ENCODE data around the gene CEMIP.

CEMIP gene

GRCh38 chr15:80969316-80969715, 190.1 kb downstream of the CEMIP start:
- DNase-seq: no peak
- TF ChIP-seq EZH2phosphoT487 (IDR thresholded peaks at IDR 0.05; ENCODE audit: low read length) (no peak), CTCF (IDR thresholded peaks at IDR 0.05; ENCODE audit: low read length) (no peak), EZH2 (optimal IDR thresholded peaks at IDR 0.05; ENCODE audit: low read depth, low read length) (no peak)
- H3K4me1 ChIP-seq (ENCODE audit: low read length): no peaks in the 10 kb centered on the region

GRCh38 chr15:80970018-80970657, 191.0 kb downstream of the CEMIP start:
- H3F3A ChIP-seq (ENCODE audit: insufficient read depth, low read length): no peaks in the 10 kb centered on the region; the same call in 1 of the 2 replicates
- H3K4me2 ChIP-seq (ENCODE audit: low read depth, low read length): no peak overlapping the region
- H2AFZ ChIP-seq (ENCODE audit: low read length): no peak overlapping the region
- no peaks in the 10 kb centered on the region for H3K27me3 ChIP-seq (replicated peaks; ENCODE audit: insufficient read depth, low read length)
- H3K9me3 ChIP-seq (replicated peaks; ENCODE audit: insufficient read depth, low read length): no peaks in the 10 kb centered on the region
- peaks cover 3% of the 10 kb centered on the region; the same call in 1 of the 2 replicates for H4K20me1 ChIP-seq (ENCODE audit: insufficient read depth, low read length)
- no peak overlapping the region for H3K4me3 ChIP-seq (ENCODE audit: low read length)
- no peaks in the 10 kb centered on the region for H3K9me2 ChIP-seq (replicated peaks; ENCODE audit: insufficient read depth, low read length)
- peaks cover 8% of the 10 kb centered on the region; the same call in 1 of the 2 replicates for H3K79me2 ChIP-seq (ENCODE audit: low read length)
- no peak overlapping the region for H3K9ac ChIP-seq (ENCODE audit: low read length)
- no peaks in the 10 kb centered on the region for H3K4me1 ChIP-seq (ENCODE audit: low read length)
- peak; percentile 54 for DNase-seq
- H3K36me3 ChIP-seq (replicated peaks; ENCODE audit: insufficient read depth, low read length): no peaks in the 10 kb centered on the region
- H3K27ac ChIP-seq (ENCODE audit: low read length): no peak overlapping the region
- TF ChIP-seq EZH2 (optimal IDR thresholded peaks at IDR 0.05; ENCODE audit: low read depth, low read length) (no peak), EZH2phosphoT487 (IDR thresholded peaks at IDR 0.05; ENCODE audit: low read length) (no peak), CTCF (IDR thresholded peaks at IDR 0.05; ENCODE audit: low read length) (peak; percentile 83)

More at GRCh38 chr15:80969316-80969715, 190.1 kb downstream of the CEMIP start:
- no peaks in the 10 kb centered on the region; the same call in 1 of the 2 replicates for H3F3A ChIP-seq (ENCODE audit: insufficient read depth, low read length)
- no peaks in the 10 kb centered on the region for H3K9me3 ChIP-seq (replicated peaks; ENCODE audit: insufficient read depth, low read length)
- no peak overlapping the region for H2AFZ ChIP-seq (ENCODE audit: low read length)
- H3K4me2 ChIP-seq (ENCODE audit: low read depth, low read length): no peak overlapping the region
- H3K27ac ChIP-seq (ENCODE audit: low read length): no peak overlapping the region
- H4K20me1 ChIP-seq (ENCODE audit: insufficient read depth, low read length): peaks cover under 1% of the 10 kb centered on the region; the same call in 1 of the 2 replicates
- H3K9me2 ChIP-seq (replicated peaks; ENCODE audit: insufficient read depth, low read length): no peaks in the 10 kb centered on the region
- no peaks in the 10 kb centered on the region for H3K27me3 ChIP-seq (replicated peaks; ENCODE audit: insufficient read depth, low read length)
- peaks cover 6% of the 10 kb centered on the region; the same call in 1 of the 2 replicates for H3K79me2 ChIP-seq (ENCODE audit: low read length)
- H3K4me3 ChIP-seq (ENCODE audit: low read length): no peak overlapping the region
- no peaks in the 10 kb centered on the region for H3K36me3 ChIP-seq (replicated peaks; ENCODE audit: insufficient read depth, low read length)
- H3K9ac ChIP-seq (ENCODE audit: low read length): no peak overlapping the region

- H2AFZ ChIP-seq (ENCODE audit: low read length): no peak overlapping the region
- H3K4me3 ChIP-seq (ENCODE audit: low read length): no peak overlapping the region
- no peaks in the 10 kb centered on the region for H3K27me3 ChIP-seq (replicated peaks; ENCODE audit: insufficient read depth, low read length)
- no peaks in the 10 kb centered on the region for H3K36me3 ChIP-seq (replicated peaks; ENCODE audit: insufficient read depth, low read length)
- peaks cover 3% of the 10 kb centered on the region; the same call in 1 of the 2 replicates for H4K20me1 ChIP-seq (ENCODE audit: insufficient read depth, low read length)
- H3K9me2 ChIP-seq (replicated peaks; ENCODE audit: insufficient read depth, low read length): no peaks in the 10 kb centered on the region
- H3K4me2 ChIP-seq (ENCODE audit: low read depth, low read length): no peak overlapping the region
- H3K27ac ChIP-seq (ENCODE audit: low read length): no peak overlapping the region
- no peak for TF ChIP-seq EZH2 (optimal IDR thresholded peaks at IDR 0.05; ENCODE audit: low read depth, low read length)
- TF ChIP-seq CTCF (IDR thresholded peaks at IDR 0.05; ENCODE audit: low read length): no peak
- no peak for TF ChIP-seq EZH2phosphoT487 (IDR thresholded peaks at IDR 0.05; ENCODE audit: low read length)
- DNase-seq: no peak
- H3F3A ChIP-seq (ENCODE audit: insufficient read depth, low read length): no peaks in the 10 kb centered on the region; the same call in 1 of the 2 replicates
- H3K4me1 ChIP-seq (ENCODE audit: low read length): no peaks in the 10 kb centered on the region
- H3K9me3 ChIP-seq (replicated peaks; ENCODE audit: insufficient read depth, low read length): no peaks in the 10 kb centered on the region
- H3K9ac ChIP-seq (ENCODE audit: low read length): no peak overlapping the region
- peaks cover 10% of the 10 kb centered on the region; the same call in 1 of the 2 replicates for H3K79me2 ChIP-seq (ENCODE audit: low read length)
These were observed 191.5 kb downstream of the CEMIP start for GRCh38 chr15:80970658-80971057.

Data from MM.1S (cell line).